Measurements from ENCODE around the gene ACO2. TPM values are rescaled to one million over a fixed set of nuclear protein-coding genes. Genes with fewer than 3 reads are reported as not detected.

Gene ACO2
- total RNA-seq, 1 experiment from 2014 or later: 71.5 TPM

DNA sequence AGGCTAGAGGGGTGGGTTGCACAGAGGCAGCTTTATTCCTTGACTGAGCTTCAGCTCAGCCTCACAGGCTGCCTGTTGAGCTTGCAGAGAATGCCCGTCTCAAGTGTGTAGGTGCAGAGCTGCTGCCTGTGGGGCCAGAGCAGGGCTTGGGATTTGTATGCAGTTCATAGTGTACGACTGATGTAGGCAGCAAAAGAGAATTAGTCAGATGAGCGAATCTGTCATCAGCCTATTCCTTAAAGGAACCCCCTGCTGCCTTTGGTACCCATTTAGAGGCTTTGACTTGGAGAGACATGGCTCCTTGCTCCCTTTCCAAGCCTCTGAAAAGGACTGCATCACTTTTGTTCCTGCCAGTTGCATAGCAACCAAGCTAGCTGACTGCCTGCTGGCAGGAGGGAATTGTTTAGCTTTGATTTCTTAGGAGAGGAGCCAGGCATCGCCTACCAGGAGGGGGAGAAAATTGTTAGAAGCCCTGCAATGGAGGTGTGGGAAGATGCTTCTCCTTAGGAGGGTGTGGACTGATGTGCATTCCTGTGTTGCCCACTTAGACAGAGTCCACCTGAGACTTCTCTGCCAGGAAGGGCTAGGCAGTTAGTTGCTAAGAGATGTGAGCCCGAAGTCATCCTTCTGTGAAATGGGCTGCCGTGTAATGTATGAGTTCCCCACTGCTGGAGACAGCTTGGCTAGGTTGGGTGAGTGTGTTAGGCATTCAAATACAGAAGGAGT lies 10.9 kb downstream of the ACO2 start:
- in situ Hi-C loops (cut with HindIII; ENCODE audit: low pct_unique_long_range_greater_than_20kb, low sequenced_read_pairs) (no loop called here), intact Hi-C loops (cut with micrococcal nuclease; ENCODE audit: unreplicated experiment) (no loop called here)
- Histone ChIP-seq H3K36me3 (ENCODE audit: control insufficient read depth, insufficient read depth, low read length) (no peaks in the 10 kb centered on the region), H3K27ac (ENCODE audit: low read length) (no peak overlapping the region), H3K27me3 (ENCODE audit: control insufficient read depth, insufficient read depth, low read length) (no peaks in the 10 kb centered on the region), H3K4me3 (ENCODE audit: low read depth in 2 of 2, low read length in 2 of 2) (no peak overlapping the region), H3K9me3 (ENCODE audit: control insufficient read depth, insufficient read depth, low read depth, low read length) (no peaks in the 10 kb centered on the region), H3K4me1 (ENCODE audit: control insufficient read depth, insufficient read depth, low read length) (peaks cover 37% of the 10 kb centered on the region)
- ChIA-PET CTCF (no interaction called here), POLR2A (interaction anchor here (0.6 kb wide), 1 partner anchor 16 kb away, joined by 11 read pairs; no protein-coding TSS in a partner anchor)
- DNase-seq (ENCODE audit: low read depth, low spot score) (no peak), ATAC-seq (no peak; the same call in 1 of the 2 replicates)
- TF ChIP-seq POLR2AphosphoS5 (IDR thresholded peaks at IDR 0.05; ENCODE audit: low read depth, low read length) (no peak), SIN3A (IDR thresholded peaks at IDR 0.05; ENCODE audit: borderline replicate concordance, insufficient read depth, low read depth, low read length) (no peak), TCF7L2 (IDR thresholded peaks at IDR 0.05; ENCODE audit: low read depth, low read length) (no peak)
- TF ChIP-seq, protein P1, sequence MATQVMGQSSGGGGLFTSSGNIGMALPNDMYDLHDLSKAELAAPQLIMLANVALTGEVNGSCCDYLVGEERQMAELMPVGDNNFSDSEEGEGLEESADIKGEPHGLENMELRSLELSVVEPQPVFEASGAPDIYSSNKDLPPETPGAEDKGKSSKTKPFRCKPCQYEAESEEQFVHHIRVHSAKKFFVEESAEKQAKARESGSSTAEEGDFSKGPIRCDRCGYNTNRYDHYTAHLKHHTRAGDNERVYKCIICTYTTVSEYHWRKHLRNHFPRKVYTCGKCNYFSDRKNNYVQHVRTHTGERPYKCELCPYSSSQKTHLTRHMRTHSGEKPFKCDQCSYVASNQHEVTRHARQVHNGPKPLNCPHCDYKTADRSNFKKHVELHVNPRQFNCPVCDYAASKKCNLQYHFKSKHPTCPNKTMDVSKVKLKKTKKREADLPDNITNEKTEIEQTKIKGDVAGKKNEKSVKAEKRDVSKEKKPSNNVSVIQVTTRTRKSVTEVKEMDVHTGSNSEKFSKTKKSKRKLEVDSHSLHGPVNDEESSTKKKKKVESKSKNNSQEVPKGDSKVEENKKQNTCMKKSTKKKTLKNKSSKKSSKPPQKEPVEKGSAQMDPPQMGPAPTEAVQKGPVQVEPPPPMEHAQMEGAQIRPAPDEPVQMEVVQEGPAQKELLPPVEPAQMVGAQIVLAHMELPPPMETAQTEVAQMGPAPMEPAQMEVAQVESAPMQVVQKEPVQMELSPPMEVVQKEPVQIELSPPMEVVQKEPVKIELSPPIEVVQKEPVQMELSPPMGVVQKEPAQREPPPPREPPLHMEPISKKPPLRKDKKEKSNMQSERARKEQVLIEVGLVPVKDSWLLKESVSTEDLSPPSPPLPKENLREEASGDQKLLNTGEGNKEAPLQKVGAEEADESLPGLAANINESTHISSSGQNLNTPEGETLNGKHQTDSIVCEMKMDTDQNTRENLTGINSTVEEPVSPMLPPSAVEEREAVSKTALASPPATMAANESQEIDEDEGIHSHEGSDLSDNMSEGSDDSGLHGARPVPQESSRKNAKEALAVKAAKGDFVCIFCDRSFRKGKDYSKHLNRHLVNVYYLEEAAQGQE (IDR thresholded peaks at IDR 0.05; ENCODE audit: insufficient read depth in 1 of 2, low read depth in 2 of 2, low read length in 1 of 2): no peak
- BruUV-seq (replicated peaks): no TSS peak

DNA sequence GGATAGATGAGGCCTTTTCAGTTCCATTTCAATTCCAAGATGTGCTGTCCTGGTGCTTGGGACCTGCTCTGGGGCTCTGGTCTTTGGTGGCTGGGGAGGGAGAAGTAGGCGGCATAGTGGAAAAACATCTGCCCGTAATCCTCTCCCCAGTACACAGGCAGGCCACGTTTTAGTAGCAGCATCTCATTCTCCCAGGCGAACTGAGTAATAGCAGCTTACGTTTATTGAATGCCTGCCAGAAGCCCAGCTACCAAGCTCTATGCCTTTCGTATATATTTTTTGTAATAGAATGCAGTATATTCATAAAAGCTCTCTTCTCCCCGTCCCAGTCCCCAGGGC lies 11.4 kb downstream of the ACO2 start:
- POLR2A ChIA-PET: no interaction called here
- no TSS peak for BruUV-seq (replicated peaks)
- H3K27me3 ChIP-seq (ENCODE audit: control insufficient read depth, insufficient read depth, low read length): no peaks in the 10 kb centered on the region
- H3K27ac ChIP-seq (ENCODE audit: low read length): no peak overlapping the region
- DNase-seq (ENCODE audit: low read depth, low spot score) (no peak), ATAC-seq (no peak)
- in situ Hi-C loops (cut with HindIII; ENCODE audit: low pct_unique_long_range_greater_than_20kb, low sequenced_read_pairs): no loop called here
- intact Hi-C loops (cut with micrococcal nuclease; ENCODE audit: unreplicated experiment): no loop called here
- TF ChIP-seq TCF7L2 (IDR thresholded peaks at IDR 0.05; ENCODE audit: low read depth, low read length): no peak
- no peak for TF ChIP-seq POLR2AphosphoS5 (IDR thresholded peaks at IDR 0.05; ENCODE audit: low read depth, low read length)
- TF ChIP-seq, protein P1 (IDR thresholded peaks at IDR 0.05; ENCODE audit: insufficient read depth in 1 of 2, low read depth in 2 of 2, low read length in 1 of 2): no peak
- no peak for TF ChIP-seq SIN3A (IDR thresholded peaks at IDR 0.05; ENCODE audit: borderline replicate concordance, insufficient read depth, low read depth, low read length)
- TF ChIP-seq, protein P2, sequence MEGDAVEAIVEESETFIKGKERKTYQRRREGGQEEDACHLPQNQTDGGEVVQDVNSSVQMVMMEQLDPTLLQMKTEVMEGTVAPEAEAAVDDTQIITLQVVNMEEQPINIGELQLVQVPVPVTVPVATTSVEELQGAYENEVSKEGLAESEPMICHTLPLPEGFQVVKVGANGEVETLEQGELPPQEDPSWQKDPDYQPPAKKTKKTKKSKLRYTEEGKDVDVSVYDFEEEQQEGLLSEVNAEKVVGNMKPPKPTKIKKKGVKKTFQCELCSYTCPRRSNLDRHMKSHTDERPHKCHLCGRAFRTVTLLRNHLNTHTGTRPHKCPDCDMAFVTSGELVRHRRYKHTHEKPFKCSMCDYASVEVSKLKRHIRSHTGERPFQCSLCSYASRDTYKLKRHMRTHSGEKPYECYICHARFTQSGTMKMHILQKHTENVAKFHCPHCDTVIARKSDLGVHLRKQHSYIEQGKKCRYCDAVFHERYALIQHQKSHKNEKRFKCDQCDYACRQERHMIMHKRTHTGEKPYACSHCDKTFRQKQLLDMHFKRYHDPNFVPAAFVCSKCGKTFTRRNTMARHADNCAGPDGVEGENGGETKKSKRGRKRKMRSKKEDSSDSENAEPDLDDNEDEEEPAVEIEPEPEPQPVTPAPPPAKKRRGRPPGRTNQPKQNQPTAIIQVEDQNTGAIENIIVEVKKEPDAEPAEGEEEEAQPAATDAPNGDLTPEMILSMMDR (IDR thresholded peaks at IDR 0.05): no peak
- no peak overlapping the region for H3K4me3 ChIP-seq (ENCODE audit: low read depth in 2 of 2, low read length in 2 of 2)
- no peaks in the 10 kb centered on the region for H3K36me3 ChIP-seq (ENCODE audit: control insufficient read depth, insufficient read depth, low read length)
- CTCF ChIA-PET: no interaction called here
- H3K9me3 ChIP-seq (ENCODE audit: control insufficient read depth, insufficient read depth, low read depth, low read length): no peaks in the 10 kb centered on the region
- peaks cover 37% of the 10 kb centered on the region for H3K4me1 ChIP-seq (ENCODE audit: control insufficient read depth, insufficient read depth, low read length)
